A673 (cell line): ENCODE results near the gene GRIK1.

Experiments
- EZH2 ChIP-seq: fragments of 200-600 bp; sonication (generic); IDR thresholded peaks from 2 replicates; pipeline ENCODE4 v1.6.1; 2017; ENCODE audit warnings: borderline replicate concordance, low read depth, mild to moderate bottlenecking, mixed read lengths, antibody characterized with exemption, low read length; ENCODE audit not compliant: poor library complexity, severe bottlenecking
- TF ChIP-seq, protein P1 (sequence below): fragments of 300-800, 200-600 bp; sonication (generic); conservative IDR thresholded peaks from 2 replicates; pipeline ENCODE4 v1.5.1; 2017; ENCODE audit warnings: low read depth, mild to moderate bottlenecking, antibody characterized with exemption, low read length, moderate library complexity, mixed read lengths

GRCh38 chr21:29961291-29962027 lies 21.7 kb upstream of the GRIK1 start:
- TF ChIP-seq, protein P1, sequence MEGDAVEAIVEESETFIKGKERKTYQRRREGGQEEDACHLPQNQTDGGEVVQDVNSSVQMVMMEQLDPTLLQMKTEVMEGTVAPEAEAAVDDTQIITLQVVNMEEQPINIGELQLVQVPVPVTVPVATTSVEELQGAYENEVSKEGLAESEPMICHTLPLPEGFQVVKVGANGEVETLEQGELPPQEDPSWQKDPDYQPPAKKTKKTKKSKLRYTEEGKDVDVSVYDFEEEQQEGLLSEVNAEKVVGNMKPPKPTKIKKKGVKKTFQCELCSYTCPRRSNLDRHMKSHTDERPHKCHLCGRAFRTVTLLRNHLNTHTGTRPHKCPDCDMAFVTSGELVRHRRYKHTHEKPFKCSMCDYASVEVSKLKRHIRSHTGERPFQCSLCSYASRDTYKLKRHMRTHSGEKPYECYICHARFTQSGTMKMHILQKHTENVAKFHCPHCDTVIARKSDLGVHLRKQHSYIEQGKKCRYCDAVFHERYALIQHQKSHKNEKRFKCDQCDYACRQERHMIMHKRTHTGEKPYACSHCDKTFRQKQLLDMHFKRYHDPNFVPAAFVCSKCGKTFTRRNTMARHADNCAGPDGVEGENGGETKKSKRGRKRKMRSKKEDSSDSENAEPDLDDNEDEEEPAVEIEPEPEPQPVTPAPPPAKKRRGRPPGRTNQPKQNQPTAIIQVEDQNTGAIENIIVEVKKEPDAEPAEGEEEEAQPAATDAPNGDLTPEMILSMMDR: no peak
- TF ChIP-seq EZH2: no peak
